HL-60/S4 treated with phorbol 12-myristate 13-acetate at 8.2 ng/mL for 4 days and 3 days (cell line): ENCODE data around the gene S100A9.

ENCODE experiments used
- in situ Hi-C: fragments of 300-500 bp; cut with MboI; formaldehyde crosslinking; loops from 2 replicates; pipeline ENCODE4 v1.15.0; 2022; ENCODE audit warnings: low sequenced_read_pairs

Gene S100A9

DNA sequence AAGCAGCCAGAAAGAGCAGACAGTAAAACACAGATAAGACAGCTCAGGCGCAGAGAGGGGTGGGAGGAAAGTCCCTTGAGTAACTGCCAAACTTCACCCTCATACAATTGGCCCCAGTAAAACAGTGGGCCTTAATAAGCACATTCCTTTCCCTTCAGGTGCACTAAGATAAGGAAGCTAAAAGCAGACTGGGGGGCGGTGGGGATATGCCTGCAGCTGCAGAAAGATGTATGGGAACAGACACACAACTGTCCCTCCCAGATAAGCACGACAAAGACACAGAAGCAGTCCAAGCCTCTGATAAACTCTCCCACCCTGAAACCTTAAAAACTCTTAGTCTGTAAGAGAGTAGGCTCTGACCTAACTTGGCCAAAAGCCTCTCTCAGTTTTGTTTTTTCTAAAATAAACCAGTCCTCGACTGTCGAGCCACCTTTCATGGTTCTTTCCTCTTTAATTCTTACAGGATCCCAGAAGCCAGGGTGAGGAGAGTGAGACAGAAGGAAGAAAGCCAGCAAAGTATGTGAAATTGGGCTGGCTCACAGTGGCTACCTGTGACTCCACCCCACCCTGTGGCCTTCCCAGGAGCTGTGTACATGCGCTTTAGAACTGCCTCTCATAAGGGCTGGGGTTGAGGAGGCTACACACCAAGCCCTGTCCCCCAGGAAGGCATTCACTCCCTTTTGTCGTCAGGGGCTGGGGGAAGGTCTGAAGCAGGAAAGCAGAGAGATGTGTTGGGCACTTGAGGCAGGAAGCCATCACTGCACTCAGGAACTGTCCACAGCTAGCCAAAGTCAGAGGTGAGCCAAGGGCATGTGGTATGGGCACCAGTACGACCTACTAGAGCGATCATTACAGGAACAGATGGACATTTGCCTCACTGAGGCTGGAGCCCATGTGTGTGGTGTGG lies 13.6 kb upstream of the S100A9 start:
- in situ Hi-C loops = loop anchor here (10.0 kb wide), 1 partner anchor 161 kb away; no protein-coding TSS in a partner anchor

DNA sequence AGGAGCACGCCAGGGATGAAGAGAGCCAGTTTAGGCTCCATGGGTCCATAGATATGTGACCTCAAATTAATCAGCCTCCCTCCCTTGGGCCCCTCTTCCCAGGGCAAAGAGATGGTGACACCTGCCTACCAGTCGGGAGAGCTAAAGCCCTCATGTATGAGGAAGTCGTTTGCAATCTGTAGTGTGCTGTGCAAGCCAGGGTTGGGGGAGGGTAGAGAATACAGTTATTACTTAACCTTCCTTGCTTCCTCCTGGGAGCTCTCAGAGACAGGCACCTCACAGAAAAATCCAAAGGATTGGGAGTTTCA lies 13.0 kb upstream of the S100A9 start:
- in situ Hi-C loops = loop anchor here (10.0 kb wide), 1 partner anchor 160 kb away; no protein-coding TSS in a partner anchor

- in situ Hi-C loops = loop anchor here (10.0 kb wide), 1 partner anchor 159 kb away; no protein-coding TSS in a partner anchor
These were observed 12.2 kb upstream of the S100A9 start for GRCh38 chr1:153345187-153346076.

DNA sequence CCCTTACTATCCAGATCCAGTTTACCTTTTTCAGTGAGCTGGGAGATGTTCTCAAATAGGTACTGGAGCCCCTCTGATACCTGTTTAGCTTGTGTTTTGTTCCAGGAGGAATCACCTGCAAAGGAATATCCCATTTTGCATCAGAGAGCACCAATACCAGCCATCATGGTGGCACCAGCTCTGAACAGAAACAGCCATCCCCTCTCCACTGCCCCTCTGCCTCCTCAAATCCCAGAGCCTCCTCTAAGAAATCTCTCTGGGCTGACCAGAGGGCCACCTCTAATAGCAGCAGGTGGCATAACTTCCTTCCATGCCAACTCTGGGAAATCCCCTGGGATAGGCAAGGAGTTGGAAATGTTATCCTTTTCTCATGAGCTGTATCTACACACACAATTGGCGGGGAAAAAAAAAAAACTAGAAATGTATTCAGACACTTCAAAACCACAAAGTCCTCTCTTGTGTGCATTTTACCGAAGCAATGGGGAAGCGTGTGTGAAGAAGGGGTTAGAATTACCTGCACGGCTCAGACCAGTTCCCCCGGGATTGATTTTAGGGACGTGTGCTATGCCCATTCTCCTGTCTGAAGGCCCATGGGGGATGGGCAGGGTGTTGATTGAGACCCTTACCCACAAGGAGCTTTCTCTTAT lies 11.5 kb upstream of the S100A9 start:
- in situ Hi-C loops = loop anchor here (10.0 kb wide), 1 partner anchor 159 kb away; no protein-coding TSS in a partner anchor

DNA sequence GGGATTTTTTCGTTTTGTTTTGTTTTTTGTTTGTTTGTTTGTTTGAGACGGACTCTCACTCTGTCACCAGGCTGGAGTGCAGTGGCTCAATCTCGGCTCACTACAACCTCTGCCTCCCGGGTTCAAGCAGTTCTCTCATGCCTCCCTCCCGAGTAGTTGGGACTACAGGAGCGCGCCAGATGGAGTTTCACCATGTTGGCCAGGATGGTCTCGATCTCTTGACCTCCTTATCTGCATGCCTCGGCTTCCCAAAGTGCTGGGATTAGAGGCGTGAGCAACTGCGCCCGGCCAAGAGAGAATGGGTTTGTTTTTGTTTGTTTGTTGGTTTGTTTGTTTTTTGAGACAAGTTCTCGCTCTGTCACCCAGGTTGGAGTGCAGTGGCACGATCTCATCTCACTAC lies 10.6 kb upstream of the S100A9 start:
- in situ Hi-C loops = loop anchor here (10.0 kb wide), 1 partner anchor 158 kb away; no protein-coding TSS in a partner anchor

DNA sequence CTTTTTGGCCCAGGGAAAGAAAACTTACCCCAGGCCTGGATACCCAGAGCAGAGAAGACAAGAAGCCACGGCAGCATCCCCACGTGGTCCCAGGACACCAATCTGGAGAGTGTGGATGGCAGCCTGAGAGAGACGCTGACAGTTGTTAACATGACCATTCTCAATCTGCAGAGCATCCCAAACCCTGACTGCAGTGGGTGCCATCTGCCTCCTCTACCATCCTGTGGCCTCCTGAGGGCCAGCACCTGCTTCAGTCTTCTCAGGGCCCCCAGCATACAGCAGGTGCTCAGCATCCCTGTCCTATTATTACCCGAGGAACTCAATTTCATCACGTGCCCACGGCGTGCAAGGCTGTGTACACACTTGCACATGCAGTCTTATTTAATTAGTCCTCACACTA lies 9.8 kb upstream of the S100A9 start:
- in situ Hi-C loops = loop anchor here (10.0 kb wide), 1 partner anchor 157 kb away; no protein-coding TSS in a partner anchor

DNA sequence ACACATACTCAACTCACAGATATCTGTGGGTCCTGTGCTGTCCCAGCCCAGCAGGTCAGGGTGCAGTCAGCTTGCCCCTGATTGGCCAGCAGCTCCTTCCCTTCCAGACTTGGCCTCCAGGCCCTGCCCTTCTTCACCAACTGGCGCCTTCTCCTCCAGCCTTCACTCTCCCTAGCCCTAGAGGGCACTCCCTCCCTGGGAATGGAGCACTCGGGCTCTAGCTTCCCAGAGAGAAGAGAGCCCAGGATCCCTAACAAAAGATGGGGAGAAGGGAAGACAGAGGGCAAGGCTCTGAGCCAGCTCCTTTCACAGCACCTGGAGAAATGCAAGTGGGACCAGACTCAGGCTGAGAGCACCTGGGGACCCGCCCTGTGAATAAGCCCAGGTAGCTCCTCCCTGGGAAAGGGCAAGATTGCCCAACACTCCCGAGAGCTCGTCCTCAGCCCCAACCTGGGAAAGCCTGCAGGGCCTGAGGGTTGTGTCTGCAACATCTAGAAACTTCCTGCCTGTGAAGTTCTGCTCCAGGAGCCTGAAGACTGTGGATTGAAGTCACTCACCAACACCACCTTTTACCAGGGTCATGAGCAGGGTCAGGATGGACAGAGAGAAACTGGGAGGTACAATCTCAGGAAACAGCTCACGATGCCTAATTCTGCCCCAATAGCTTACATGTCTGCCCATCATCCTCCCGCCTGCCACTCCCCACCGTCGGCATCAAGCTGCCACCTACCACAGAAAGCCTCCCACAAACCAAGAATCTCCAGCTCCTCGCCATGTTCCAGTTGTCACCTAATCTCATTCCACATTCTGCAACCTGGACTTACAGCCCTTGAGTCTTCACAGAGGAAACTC lies 8.9 kb upstream of the S100A9 start, which contains the start of gene PGLYRP4:
Gene PGLYRP4 (minus strand): TSS at position 331 of the 852 bp plus-strand sequence. CDS start 909 bp downstream, outside the sequence.
- in situ Hi-C loops = loop anchor here (10.0 kb wide), 1 partner anchor 156 kb away; no protein-coding TSS in a partner anchor

- in situ Hi-C loops = loop anchor here (10.0 kb wide), 1 partner anchor 155 kb away; no protein-coding TSS in a partner anchor
These were observed 8.0 kb upstream of the S100A9 start for GRCh38 chr1:153349363-153350320.

- in situ Hi-C loops = no loop called here
These were observed 7.2 kb upstream of the S100A9 start for GRCh38 chr1:153350321-153350957.

DNA sequence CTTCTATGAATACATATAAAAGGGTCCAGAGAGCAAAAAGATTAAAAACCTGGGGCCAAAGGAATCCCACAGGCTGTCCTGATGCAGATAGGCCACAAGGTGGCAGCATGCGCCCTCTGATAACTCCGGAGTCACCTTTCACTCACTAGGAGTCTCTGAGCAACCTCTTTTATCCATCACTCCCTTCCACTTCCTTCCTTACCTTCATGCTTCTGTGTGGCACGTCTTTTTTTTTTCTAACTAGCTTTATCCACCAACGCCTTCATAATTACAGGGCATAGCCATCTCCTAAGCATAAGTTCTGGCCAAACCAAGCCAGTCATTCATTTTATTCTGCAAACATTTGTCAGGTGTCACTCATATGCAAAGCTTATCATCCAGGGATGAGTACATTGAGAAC lies 5.1 kb upstream of the S100A9 start:
- in situ Hi-C loops = no loop called here

GRCh38 chr1:153353226-153353947 lies 4.3 kb upstream of the S100A9 start:
- in situ Hi-C loops = no loop called here

DNA sequence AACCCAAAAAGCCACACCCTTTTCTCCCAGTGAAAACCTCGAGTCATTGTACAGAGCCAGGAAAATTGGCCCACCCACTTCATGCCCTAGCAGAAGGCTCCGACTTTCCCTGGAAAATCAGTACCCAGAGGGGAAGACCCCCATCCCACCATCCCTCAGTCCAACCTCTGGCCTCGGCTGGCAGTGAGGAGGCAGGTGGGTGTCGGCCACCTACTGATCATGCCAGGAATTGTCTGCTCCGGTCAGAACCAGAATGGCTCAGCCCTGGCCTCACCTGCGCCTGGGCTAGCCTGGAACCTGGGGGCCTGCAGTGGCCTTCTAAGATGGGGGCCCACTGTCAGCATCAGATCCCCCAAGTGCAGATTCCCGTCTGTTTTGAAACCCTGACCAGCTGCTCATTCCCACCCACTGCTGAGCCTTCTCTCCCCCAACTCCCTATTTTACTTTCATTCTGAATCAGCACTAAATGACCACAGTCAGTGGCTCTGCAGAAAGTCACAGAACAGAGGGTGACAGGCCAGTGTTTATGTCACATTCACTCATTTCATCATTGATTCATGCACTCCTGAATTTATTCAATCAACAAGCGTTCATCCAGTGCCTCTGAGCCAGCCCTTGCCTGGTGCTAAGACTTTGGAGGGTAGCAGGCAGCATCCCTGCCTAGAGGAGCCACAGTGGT lies 3.0 kb upstream of the S100A9 start:
- in situ Hi-C loops = no loop called here

DNA sequence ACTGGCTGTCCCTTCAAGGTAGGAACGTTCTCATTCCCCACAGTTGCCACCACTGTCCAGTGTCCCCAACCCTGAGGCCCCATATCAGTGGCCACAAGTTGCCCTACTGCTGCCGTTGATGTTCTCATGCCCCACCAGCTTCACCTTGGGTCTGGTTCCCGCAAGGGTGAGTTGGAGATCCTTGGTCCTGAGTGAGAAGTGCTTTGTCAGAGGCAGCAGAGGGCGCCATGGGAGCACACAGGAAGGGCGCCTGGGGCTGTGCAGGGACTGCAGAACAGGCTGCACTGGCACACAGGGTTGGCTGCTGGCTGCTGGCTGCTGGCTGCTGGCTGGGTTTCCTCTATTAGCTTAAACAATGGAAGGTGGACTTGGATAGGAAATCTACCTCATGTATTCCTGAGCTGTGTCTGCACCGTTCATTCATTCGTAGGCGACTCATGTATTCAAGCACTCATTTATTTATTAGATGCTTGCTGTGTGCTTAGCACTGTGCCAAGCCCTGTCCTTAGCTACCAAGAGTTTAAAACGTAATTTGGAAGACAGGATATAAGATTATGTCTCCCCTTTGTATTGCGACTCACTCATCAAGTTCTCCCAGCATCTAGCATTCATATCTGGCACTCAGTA lies 2.1 kb upstream of the S100A9 start:
- in situ Hi-C loops = no loop called here

GRCh38 chr1:153356392-153357075 lies 1.1 kb upstream of the S100A9 start:
- in situ Hi-C loops = no loop called here

DNA sequence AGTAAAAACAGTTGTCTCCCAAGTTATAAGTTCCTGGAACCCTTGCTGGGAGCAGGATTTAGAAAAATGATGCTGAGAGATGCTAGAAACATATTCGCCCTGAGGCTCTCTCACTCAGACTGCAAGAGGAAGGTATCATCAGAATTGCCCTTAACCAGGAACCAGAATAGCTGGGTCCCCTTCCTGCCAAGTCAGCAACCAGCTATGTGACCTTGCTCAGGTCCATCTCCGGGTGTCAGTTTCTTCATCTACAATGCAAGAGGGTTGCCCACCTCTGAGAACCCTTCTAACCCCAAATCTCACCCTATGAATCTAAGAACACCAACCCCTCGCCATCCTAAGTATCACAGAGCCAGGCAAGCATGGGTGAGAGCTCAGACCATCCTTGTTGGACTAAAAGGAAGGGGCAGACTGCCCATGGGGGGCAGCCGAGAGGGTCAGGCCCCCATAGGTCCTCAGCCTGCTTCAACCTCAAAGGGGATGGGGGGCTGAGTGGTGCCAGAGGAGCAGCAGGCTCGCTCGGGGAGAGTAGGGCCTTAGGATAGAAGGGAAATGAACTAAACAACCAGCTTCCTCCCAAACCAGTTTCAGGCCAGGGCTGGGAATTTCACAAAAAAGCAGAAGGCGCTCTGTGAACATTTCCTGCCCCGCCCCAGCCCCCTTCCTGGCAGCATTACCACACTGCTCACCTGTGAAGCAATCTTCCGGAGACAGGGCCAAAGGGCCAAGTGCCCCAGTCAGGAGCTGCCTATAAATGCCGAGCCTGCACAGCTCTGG lies 390 bp upstream of the S100A9 start:
- in situ Hi-C loops = no loop called here
